ENCODE results near the gene FHIP2A.
"Not testable (repeated sequence)": the region's sequence is repeated elsewhere in the genome, so short reads cannot be mapped to it uniquely, and the experiment has no call there.

FHIP2A gene

GRCh38 chr10:114816308-114816707, 5.3 kb upstream of the FHIP2A start:
- no peak for DNase-seq (ENCODE audit: low read depth in 4 of 4, low spot score in 1 of 4)

- DNase-seq (ENCODE audit: low read depth in 4 of 4, low spot score in 1 of 4), result no peak
Observed at GRCh38 chr10:114819322-114819721, 2.3 kb upstream of the FHIP2A start.

- peak in 1 of 4 experiments; percentile 20 for DNase-seq (ENCODE audit: low read depth in 4 of 4, low spot score in 1 of 4)
Observed at GRCh38 chr10:114821915-114822443, 399 bp downstream of the FHIP2A start.

GRCh38 chr10:114822444-114823076, 980 bp downstream of the FHIP2A start:
- DNase-seq (ENCODE audit: low read depth in 4 of 4, low spot score in 1 of 4), result peak in 2 of 4 experiments; percentile 8 to 10

GRCh38 chr10:114823077-114823463, 1.5 kb downstream of the FHIP2A start:
- no peak for DNase-seq (ENCODE audit: low read depth in 4 of 4, low spot score in 1 of 4)

GRCh38 chr10:114824391-114824790, 2.8 kb downstream of the FHIP2A start:
- DNase-seq (ENCODE audit: low read depth in 4 of 4, low spot score in 1 of 4), result no peak

GRCh38 chr10:114825513-114826253, 4.1 kb downstream of the FHIP2A start:
- DNase-seq (ENCODE audit: low read depth in 4 of 4, low spot score in 1 of 4), result peak in 1 of 4 experiments; percentile 2

GRCh38 chr10:114829160-114829909, 7.8 kb downstream of the FHIP2A start:
- no peak for DNase-seq (ENCODE audit: low read depth in 4 of 4, low spot score in 1 of 4)

GRCh38 chr10:114831186-114831867, 9.7 kb downstream of the FHIP2A start:
- DNase-seq (ENCODE audit: low read depth in 4 of 4, low spot score in 1 of 4), result no peak

GRCh38 chr10:114837690-114838089, 16.1 kb downstream of the FHIP2A start:
- no peak for DNase-seq (ENCODE audit: low read depth in 4 of 4, low spot score in 1 of 4)

GRCh38 chr10:114839901-114840300, 18.3 kb downstream of the FHIP2A start:
- DNase-seq (ENCODE audit: low read depth in 4 of 4, low spot score in 1 of 4), result no peak

GRCh38 chr10:114845978-114846693, 24.6 kb downstream of the FHIP2A start:
- no peak for DNase-seq (ENCODE audit: low read depth in 4 of 4, low spot score in 1 of 4)

GRCh38 chr10:114847517-114847916, 25.9 kb downstream of the FHIP2A start:
- not testable (repeated sequence) for DNase-seq (ENCODE audit: low read depth in 4 of 4, low spot score in 1 of 4)

GRCh38 chr10:114849674-114850073, 28.1 kb downstream of the FHIP2A start:
- no peak for DNase-seq (ENCODE audit: low read depth in 4 of 4, low spot score in 1 of 4)

- DNase-seq (ENCODE audit: low read depth in 4 of 4, low spot score in 1 of 4), result no peak
Observed at GRCh38 chr10:114850126-114850525, 28.5 kb downstream of the FHIP2A start.

GRCh38 chr10:114851336-114851735, 29.8 kb downstream of the FHIP2A start:
- DNase-seq (ENCODE audit: low read depth in 4 of 4, low spot score in 1 of 4), result no peak

- no peak for DNase-seq (ENCODE audit: low read depth in 4 of 4, low spot score in 1 of 4)
Observed at GRCh38 chr10:114852197-114852596, 30.6 kb downstream of the FHIP2A start.

GRCh38 chr10:114854906-114855305, 33.3 kb downstream of the FHIP2A start:
- no peak for DNase-seq (ENCODE audit: low read depth in 4 of 4, low spot score in 1 of 4)

GRCh38 chr10:114855776-114856543, 34.4 kb downstream of the FHIP2A start:
- DNase-seq (ENCODE audit: low read depth in 4 of 4, low spot score in 1 of 4), result no peak
